Stimulated activated CD4-positive, alpha-beta T cell treated with anti-CD3 and anti-CD28 coated beads, TNF-alpha, amount 100 ng/mL, for 48 hours (primary cell): ENCODE measurements around the gene ZFYVE21.

Source experiments
- DNase-seq, 3 donors: peaks; one replicate each; pipeline ENCODE4 v3.0.0-alpha.2; 2020; ENCODE audit warnings: low read depth in 3 of 3

Gene ZFYVE21

GRCh38 chr14:103692159-103692558 is 23.5 kb upstream of the ZFYVE21 start:
- no peak for DNase-seq

- DNase-seq = no peak
Observed at GRCh38 chr14:103692871-103693270, 22.7 kb upstream of the ZFYVE21 start.

GRCh38 chr14:103693515-103693914 is 22.1 kb upstream of the ZFYVE21 start:
- no peak for DNase-seq

GRCh38 chr14:103694572-103695026 is 21.0 kb upstream of the ZFYVE21 start:
- DNase-seq = no peak

- no peak for DNase-seq
Observed at GRCh38 chr14:103695296-103696069, 20.1 kb upstream of the ZFYVE21 start.

- no peak for DNase-seq
Observed at GRCh38 chr14:103696070-103696402, 19.6 kb upstream of the ZFYVE21 start.

GRCh38 chr14:103696466-103697071 is 19.0 kb upstream of the ZFYVE21 start:
- DNase-seq = no peak

- no peak for DNase-seq
Observed at GRCh38 chr14:103697206-103697602, 18.4 kb upstream of the ZFYVE21 start.

GRCh38 chr14:103697603-103698379 is 17.8 kb upstream of the ZFYVE21 start:
- no peak for DNase-seq

- no peak for DNase-seq
Observed at GRCh38 chr14:103698380-103699260, 17.0 kb upstream of the ZFYVE21 start.

GRCh38 chr14:103699261-103699661 is 16.3 kb upstream of the ZFYVE21 start:
- no peak for DNase-seq

GRCh38 chr14:103699901-103700752 is 15.5 kb upstream of the ZFYVE21 start:
- no peak for DNase-seq

GRCh38 chr14:103700753-103701490 is 14.7 kb upstream of the ZFYVE21 start:
- no peak for DNase-seq

- no peak for DNase-seq
Observed at GRCh38 chr14:103702095-103702494, 13.5 kb upstream of the ZFYVE21 start.

- DNase-seq = no peak
Observed at GRCh38 chr14:103702497-103703432, 12.8 kb upstream of the ZFYVE21 start.

GRCh38 chr14:103703433-103704385 is 11.9 kb upstream of the ZFYVE21 start:
- no peak for DNase-seq

GRCh38 chr14:103704708-103705107 is 10.9 kb upstream of the ZFYVE21 start:
- no peak for DNase-seq

GRCh38 chr14:103705118-103705503 is 10.5 kb upstream of the ZFYVE21 start:
- no peak for DNase-seq
